ENCODE measurements around the gene ZNF134. TPM values are rescaled to one million over a fixed set of nuclear protein-coding genes. Genes with fewer than 3 reads are reported as not detected.
A peak's percentile ranks its signal among the peaks of the same experiment; 100 is the strongest.

ZNF134 gene
- total and polyA plus RNA-seq, 11 donors: 5.3 to 15.8 (median 13.8) TPM

GRCh38 chr19:57572415-57572947 lies 41.6 kb upstream of the ZNF134 start:
- peaks cover 18 to 62% (median 49%) of the 10 kb centered on the region in 9 donors for H3K36me3 ChIP-seq
- intact Hi-C loops (cut with DNase I): no loop called here
- ATAC-seq: no peak
- 97 to 98% (median 98%) methylated on average over 3 of the region's 3 CpGs for WGBS, 4 donors
- peaks cover 8 to 100% (median 77%) of the 10 kb centered on the region in 12 donors for H3K9me3 ChIP-seq
- no peaks in the 10 kb centered on the region for H3K27me3 ChIP-seq
- no peak overlapping the region for H3K4me3 ChIP-seq
- TF ChIP-seq CTCF (IDR thresholded peaks at IDR 0.05) (no peak), POLR2A (IDR thresholded peaks at IDR 0.05) (no peak)
- no peak for DNase-seq
- peaks cover 0 to 5% (median 2%) of the 10 kb centered on the region in 12 donors for H3K4me1 ChIP-seq
- H3K27ac ChIP-seq: no peak overlapping the region

- peaks cover 0 to 22% (median 12%) of the 10 kb centered on the region in 12 donors for H3K4me1 ChIP-seq
- H3K27me3 ChIP-seq: no peaks in the 10 kb centered on the region
- H3K4me3 ChIP-seq: no peak overlapping the region
- H3K36me3 ChIP-seq: peaks cover 18 to 55% (median 48%) of the 10 kb centered on the region in 9 donors
- H3K27ac ChIP-seq: no peak overlapping the region
- intact Hi-C loops (cut with DNase I): loop anchor here in 3 of 10 donors (5.0 kb wide), 3 partner anchors 49 to 576 kb away; partner anchors contain the start of genes ZNF329 (in 1 of the 3) and ZNF549 (in 1 of the 3)
- peaks cover 2 to 63% (median 50%) of the 10 kb centered on the region in 12 donors for H3K9me3 ChIP-seq
- TF ChIP-seq CTCF (IDR thresholded peaks at IDR 0.05) (no peak), POLR2A (IDR thresholded peaks at IDR 0.05) (no peak)
- DNase-seq (no peak), ATAC-seq (no peak)
These were observed 37.4 kb upstream of the ZNF134 start for GRCh38 chr19:57576661-57577060.

GRCh38 chr19:57578487-57579205 lies 35.4 kb upstream of the ZNF134 start, which contains the start of gene ZNF416:
Gene ZNF416 (minus strand): TSS chr19:57578911. CDS start chr19:57578704, 207 bp downstream.
- H3K36me3 ChIP-seq: peaks cover 4 to 35% (median 28%) of the 10 kb centered on the region in 9 donors
- H3K27me3 ChIP-seq: no peaks in the 10 kb centered on the region
- intact Hi-C loops (cut with DNase I): loop anchor here in 3 of 10 donors (5.0 kb wide), 3 partner anchors 51 to 574 kb away; partner anchors contain the start of genes ZNF329 (in 1 of the 3) and ZNF549 (in 1 of the 3)
- peak in 7 of 12 donors; percentile 7 to 53 (median 28) for TF ChIP-seq CTCF (IDR thresholded peaks at IDR 0.05)
- peak in 1 of 2 donors; percentile 38 for TF ChIP-seq POLR2A (IDR thresholded peaks at IDR 0.05)
- peaks cover 0 to 56% (median 30%) of the 10 kb centered on the region in 12 donors for H3K9me3 ChIP-seq
- H3K4me1 ChIP-seq: peaks cover 0 to 30% (median 18%) of the 10 kb centered on the region in 12 donors
- peak; percentile 97 to 99 (median 98) for DNase-seq
- ATAC-seq: peak; percentile 95 to 99 (median 98)
- WGBS, 4 donors: 0 to 1% (median 0%) methylated on average over 18 to 62 of the region's 62 CpGs
- H3K4me3 ChIP-seq: peak within 1 kb of the TSS; percentile 68 to 100 (median 95)
- H3K27ac ChIP-seq: peak within 1 kb of the TSS in 11 of 12 donors; percentile 58 to 87 (median 78)

- Histone ChIP-seq H3K9me3 (peaks cover 0 to 50% (median 20%) of the 10 kb centered on the region in 12 donors), H3K4me3 (peak overlapping the region in 11 of 12 donors; percentile 54 to 90 (median 81)), H3K36me3 (peaks cover 0 to 27% (median 0%) of the 10 kb centered on the region in 9 donors), H3K27me3 (no peaks in the 10 kb centered on the region), H3K27ac (peak overlapping the region in 8 of 12 donors; percentile 64 to 84 (median 70)), H3K4me1 (peaks cover 0 to 32% (median 20%) of the 10 kb centered on the region in 12 donors)
- no peak for TF ChIP-seq CTCF (IDR thresholded peaks at IDR 0.05)
- intact Hi-C loops (cut with DNase I): loop anchor here in 1 of 10 donors (10.0 kb wide), 1 partner anchor 422 kb away; the partner anchor contains the start of gene ZNF606
- DNase-seq (no peak), ATAC-seq (no peak)
- whole genome bisulfite sequencing, 4 donors: 36 to 50% (median 38%) methylated on average over 16 to 21 of the region's 21 CpGs
These were observed 30.9 kb upstream of the ZNF134 start for GRCh38 chr19:57583104-57583520.
